Suprapubic skin (tissue), 4 donors: ENCODE results near the gene TSR3.

Experiments used
- CTCF ChIP-seq, 2 donors: fragments of 200-600 bp in 1 of 2; fragments of 450-650 bp in 1 of 2; sonication (generic) in 1 of 2; IDR thresholded peaks; one replicate each; pipeline ENCODE4 v1.5.1; 2016 to 2019; ENCODE audit warnings: antibody characterized with exemption in 2 of 2, mild to moderate bottlenecking in 1 of 2, moderate library complexity in 1 of 2
- POLR2A ChIP-seq, 2 donors: fragments of 450-650 bp; IDR thresholded peaks; one replicate each; pipeline ENCODE4 v1.6.1; 2017; ENCODE audit warnings: antibody characterized with exemption in 2 of 2, mild to moderate bottlenecking in 2 of 2, moderate library complexity in 2 of 2
- POLR2AphosphoS5 ChIP-seq, 3 donors: sonication (generic); formaldehyde crosslinking; IDR thresholded peaks; one replicate each; pipeline ENCODE4 v1.6.1; 2017; ENCODE audit warnings: antibody characterized with exemption in 3 of 3

DNA sequence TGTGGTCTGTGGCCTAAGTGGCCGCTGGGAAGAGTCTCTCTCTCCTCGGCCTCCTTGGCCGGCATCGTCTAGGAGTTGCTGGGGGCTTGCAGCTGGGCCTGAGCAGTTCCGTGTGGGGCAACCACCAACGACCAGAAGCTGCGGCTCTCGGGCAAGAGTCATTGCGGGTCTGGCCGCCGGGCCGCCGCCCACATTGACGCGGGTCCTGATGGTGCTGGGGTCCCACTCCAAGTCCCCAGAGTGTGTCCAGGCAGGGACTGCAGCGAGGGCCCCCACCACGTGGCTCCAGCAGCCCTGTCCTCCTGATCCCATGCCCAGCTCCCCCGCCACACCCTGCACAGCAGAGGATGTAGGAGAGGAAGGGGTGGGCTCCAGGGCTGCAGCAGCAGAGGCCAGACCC lies 31.9 kb upstream of the TSR3 start:
- TF ChIP-seq POLR2A (IDR thresholded peaks at IDR 0.05) (no peak), CTCF (IDR thresholded peaks at IDR 0.05) (no peak), POLR2AphosphoS5 (IDR thresholded peaks at IDR 0.05) (no peak)
